ENCODE measurements around the gene TH.

The TH gene

DNA sequence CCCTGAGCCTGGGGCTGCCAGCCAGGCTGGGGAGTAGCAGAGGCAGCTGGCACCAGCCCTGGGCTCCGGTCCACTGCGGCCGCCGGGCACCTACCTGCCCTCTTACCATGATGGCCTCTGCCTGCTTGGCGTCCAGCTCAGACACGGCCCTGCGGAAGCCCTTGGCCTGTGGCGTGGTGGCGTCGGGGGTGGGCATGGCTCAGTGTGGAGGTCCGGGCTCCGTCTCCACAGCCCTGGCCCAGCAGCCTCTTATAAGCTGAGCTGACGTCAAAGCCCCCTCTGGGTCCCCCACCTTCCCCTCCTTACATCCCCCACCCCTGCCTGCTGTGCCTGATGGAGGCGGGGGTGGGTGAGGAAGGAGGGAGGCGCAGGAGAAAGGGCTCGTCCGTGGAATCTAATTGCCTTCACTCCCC is at the start of gene TH:
TH (minus strand) TSS at position 225 of the 413 bp plus-strand sequence; CDS start at position 196, 29 bp downstream.
- no peak within 1 kb of the TSS for H3K4me3 ChIP-seq (ENCODE audit: low read depth, low read length)

DNA sequence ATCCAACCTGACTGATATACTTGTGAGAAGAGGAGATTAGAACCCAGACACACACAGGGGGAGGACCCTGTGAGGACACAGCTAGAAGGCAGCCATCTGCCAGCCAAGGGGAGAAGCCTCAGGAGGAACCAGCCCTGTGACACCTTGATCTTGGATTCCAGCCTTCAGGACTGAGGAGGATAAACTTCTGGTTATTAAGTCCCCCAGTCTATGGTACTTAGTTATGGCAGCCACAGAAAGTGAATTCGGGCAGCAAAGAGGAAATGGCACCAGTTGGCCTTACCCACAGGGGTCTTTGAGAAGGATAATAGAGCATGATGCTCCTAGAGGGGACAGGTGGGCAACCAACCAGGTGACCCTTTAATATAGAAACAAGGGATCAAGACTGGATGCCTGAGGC is 49.4 kb upstream of the TH start:
- H3K4me3 ChIP-seq (ENCODE audit: low read depth, low read length) = no peak overlapping the region
- DNase-seq (ENCODE audit: low read depth) = no peak

More for the DNA sequence above, at the start of gene TH:
- DNase-seq (ENCODE audit: low read depth) = no peak

DNA sequence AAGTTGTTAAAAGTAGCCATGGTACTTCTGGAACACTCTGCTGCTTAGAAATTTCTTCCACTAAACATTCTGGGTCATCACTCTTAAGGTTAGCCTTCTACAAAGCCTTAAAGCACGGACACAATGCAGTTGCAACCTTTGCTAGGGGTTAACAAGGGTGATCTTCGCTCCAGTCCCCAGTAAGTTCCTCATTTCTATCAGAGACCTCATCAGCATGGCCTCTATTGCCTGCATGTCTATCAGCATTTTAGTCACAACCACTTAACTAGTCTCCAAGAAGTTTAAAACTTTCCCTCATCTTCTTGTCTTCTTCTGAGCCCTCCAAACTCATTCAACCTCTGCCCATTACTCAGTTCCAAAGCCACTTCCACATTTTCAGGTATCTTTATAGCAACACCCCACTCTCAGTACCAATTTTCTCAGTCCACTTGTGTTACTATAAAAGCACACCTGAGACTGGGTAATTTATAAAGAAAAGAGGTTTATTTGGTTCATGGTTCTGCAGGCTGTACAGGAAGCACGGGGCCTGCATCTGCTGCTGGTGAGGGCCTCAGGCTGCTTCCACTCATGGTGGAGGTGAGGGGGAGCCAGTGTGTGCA is 48.7 kb upstream of the TH start:
- DNase-seq (ENCODE audit: low read depth) = no peak
- H3K4me3 ChIP-seq (ENCODE audit: low read depth, low read length) = no peak overlapping the region

DNA sequence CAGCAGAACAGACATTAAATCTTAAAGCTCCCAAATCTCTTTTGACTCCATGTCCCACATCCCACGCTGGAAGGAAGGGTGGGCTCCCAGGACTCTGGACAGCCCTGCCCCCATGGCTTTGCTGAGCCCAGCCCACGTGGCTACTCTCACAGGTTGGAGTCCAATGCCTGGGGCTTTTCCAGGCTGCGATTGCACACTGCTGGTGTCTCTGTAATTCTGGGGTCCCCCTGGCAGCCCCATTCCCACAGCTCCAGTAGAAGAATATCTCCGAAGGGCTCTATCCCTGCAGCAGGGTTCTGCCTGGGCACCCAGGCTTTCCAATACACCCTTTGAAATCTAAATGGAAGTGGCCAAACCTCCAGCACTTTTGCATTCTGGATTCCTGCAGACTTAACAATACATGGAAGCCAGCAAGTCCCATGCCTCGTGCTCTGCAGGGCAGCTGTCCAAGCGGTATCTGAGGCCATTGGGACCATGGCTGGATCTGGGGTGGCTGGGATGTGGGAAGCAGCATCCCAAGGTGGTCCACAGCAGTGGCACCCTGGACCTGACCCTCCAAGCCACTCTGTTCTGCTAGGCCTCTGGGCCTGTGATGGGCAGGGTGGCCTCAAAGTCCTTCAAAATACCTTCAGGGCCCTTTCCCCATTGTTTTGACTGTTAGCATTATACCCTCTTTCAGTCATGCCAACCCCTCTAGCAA is 47.9 kb upstream of the TH start:
- no peak for DNase-seq (ENCODE audit: low read depth)
- no peak overlapping the region for H3K4me3 ChIP-seq (ENCODE audit: low read depth, low read length)

DNA sequence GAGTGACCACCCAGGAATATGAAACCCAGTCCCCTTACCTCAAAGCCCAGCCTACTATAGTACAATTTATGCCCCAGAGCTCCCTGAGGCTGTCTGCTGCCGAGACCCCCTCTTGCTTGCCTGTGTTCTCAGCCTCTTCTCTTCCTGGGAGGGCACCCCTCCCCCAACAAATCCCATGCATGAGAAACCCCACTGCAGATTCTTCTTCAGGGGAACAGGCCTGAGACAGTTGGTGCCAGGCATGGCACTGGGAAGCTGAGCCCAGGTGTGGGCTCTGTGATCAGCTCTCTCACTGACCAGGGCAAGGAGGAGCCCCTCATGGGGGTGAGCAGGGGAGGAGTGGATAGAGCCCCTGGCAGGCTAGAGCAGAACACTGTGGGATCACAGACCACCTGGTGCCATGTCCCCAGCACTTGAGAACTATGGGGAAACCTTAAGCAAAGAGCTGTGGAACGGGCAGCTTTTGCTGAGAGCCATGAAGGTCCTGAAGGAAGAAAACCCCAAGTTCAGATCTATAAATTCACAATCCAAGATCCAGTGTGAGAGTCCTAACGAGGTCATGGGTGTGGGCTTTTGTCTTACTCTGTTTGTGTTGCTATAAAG is 46.5 kb upstream of the TH start:
- no peak overlapping the region for H3K4me3 ChIP-seq (ENCODE audit: low read depth, low read length)
- no peak for DNase-seq (ENCODE audit: low read depth)

DNA sequence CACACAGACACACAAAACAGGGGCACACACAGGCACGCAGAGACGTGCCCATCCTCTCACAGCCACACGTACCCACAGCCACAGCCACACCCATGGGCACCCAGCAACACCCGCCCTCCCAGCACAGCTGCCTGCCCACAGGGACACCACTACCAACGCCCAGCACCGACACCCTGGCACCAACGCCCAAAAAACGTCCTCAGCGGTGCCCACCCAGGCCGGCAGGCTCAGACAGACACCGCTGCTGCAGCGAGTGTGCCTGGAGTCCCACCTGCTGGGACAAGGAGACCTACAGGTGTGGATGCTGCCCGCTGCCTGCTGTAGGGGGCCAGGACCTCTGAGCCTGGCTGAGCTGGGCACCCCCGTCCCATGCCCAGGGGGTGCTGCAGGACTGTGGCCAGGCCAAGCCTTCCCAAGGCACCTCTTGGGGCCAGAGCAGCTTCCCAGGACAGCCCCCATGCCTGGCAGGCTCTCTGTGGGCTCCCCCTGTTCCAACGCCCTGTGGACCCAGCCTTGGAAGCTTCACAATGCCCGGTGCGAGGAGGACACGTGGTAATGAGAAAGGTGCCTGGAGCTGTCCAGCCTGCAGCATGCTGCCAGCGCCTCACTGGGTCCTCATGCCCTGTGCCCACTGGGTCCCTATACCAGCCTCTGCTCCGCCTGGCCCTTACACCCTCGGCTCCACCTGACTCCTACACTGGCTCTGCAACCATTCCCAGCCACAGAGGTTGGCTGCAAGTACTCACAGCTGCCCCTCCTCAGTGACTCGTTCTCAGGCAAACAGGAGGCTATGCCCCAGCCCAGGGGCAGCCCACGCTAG is 45.8 kb upstream of the TH start:
- no peak overlapping the region for H3K4me3 ChIP-seq (ENCODE audit: low read depth, low read length)
- DNase-seq (ENCODE audit: low read depth) = no peak

DNA sequence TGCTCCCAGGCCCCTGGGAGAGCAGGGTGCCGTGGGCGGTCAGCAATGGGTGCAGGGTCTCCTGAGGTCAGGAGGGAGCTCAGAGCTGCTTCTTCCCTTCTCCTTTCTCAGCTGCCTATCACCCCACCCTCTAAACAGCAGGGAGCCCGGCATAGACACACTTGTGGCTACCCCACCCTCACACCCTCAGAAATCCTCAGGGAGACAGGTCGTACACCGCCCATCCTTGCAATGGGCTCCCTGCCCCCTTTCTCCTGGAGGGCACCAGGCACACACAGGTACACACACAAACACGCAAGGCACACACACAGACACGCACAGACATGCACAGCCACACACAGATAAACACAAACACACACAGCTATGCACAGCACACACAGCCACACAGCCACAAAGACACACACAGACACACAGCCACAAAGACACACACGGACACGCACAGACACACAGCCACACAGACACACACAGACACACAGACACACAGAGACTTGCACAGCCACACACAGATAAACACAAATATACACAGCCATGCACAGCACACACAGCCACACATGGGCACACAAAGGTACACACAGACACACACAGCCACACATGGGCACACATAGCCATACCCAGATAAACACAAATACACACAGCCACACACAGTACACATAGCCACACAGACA is 44.9 kb upstream of the TH start:
- no peak for DNase-seq (ENCODE audit: low read depth)
- H3K4me3 ChIP-seq (ENCODE audit: low read depth, low read length) = no peak overlapping the region

DNA sequence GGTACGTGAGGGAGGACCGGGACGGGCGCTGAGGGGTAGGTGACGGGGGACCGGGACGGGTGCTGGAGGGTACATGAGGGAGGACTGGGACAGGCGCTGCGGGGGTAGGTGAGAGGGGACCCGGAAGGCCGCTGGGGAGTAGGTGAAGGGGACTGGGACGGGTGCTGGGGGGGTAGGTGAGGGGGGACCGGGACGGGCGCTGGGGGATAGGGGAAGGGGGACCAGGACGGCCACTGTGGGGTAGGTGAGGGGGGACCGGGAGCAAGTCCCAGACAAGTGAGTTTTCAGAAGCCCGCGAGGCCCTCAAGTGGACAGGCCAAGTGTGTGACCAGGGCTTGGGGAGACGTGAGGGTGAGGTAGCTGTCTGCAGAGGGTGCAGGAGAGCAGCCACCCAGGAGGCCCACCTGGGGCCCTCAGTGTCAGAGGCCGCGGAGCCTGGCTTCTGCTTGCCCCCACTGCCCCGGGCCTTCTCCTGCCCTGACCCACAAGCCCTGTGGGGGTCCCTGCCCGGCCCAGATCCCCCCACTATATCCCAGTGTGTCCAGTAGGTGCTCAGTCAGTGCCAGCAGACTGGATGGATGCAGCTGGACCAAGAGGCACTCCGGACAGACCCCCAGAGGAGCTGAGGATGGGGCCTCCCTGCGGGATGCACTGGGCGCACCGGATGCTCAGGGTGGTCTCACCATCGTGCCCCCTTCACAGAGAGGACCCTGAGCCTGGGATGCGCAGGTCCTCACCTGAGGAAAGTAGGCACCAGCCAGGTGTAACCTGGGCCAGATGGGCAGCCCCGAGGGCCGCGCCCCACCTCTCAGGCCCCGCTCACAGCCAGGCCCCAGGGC is 44.2 kb upstream of the TH start:
- DNase-seq (ENCODE audit: low read depth) = no peak
- H3K4me3 ChIP-seq (ENCODE audit: low read depth, low read length) = no peak overlapping the region

DNA sequence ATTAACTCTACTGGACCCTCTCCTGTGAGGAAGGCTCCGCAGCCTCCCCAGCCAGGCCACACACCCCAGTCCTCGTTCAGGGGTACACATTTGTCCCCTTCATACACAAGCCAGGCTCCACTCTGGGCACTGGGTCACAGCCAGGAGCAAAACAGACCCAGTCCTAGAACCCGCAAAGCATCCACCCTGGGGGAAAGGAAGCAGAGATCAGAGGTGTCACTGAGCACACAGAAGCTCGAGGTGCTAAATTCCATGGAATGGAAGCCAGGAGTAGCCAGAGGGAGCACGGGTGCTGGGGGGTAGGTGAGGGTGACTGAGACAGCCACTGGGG is 43.6 kb upstream of the TH start:
- H3K4me3 ChIP-seq (ENCODE audit: low read depth, low read length) = no peak overlapping the region
- no peak for DNase-seq (ENCODE audit: low read depth)

DNA sequence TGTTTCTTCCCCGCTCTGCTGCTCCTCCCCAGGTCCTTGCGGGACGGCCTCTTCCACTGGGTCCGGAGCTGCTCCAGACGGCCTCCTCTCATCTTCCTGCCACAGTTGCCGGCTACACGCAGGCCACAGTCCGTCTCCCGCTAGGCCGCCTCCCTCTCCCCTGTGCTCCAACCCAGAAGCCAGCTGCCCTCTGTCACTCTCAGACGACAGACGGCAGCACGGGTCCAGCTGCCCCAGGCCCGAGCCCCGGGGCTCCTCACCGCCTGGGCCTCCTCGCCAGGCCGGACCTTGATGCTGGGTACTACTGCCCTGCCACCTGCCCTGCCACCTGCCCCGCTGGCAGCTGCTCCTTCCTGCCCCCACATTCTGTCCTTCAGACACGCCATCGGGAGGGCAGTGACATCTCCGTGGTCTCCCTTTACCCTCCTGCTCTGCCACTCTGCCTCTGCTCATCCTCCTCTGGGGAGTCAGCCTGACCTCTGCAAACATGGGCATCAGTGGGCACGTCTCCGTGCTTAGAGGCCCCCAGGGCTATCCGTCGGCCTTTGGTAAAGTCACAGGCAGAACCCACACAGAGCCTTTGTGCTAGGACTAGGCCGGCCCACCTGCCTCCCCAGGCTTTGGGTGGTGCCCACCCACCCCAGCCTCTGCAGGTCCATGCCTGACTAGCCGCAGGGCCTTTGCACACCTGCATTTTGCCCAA is 43.1 kb upstream of the TH start:
- H3K4me3 ChIP-seq (ENCODE audit: low read depth, low read length) = no peak overlapping the region
- no peak for DNase-seq (ENCODE audit: low read depth)

DNA sequence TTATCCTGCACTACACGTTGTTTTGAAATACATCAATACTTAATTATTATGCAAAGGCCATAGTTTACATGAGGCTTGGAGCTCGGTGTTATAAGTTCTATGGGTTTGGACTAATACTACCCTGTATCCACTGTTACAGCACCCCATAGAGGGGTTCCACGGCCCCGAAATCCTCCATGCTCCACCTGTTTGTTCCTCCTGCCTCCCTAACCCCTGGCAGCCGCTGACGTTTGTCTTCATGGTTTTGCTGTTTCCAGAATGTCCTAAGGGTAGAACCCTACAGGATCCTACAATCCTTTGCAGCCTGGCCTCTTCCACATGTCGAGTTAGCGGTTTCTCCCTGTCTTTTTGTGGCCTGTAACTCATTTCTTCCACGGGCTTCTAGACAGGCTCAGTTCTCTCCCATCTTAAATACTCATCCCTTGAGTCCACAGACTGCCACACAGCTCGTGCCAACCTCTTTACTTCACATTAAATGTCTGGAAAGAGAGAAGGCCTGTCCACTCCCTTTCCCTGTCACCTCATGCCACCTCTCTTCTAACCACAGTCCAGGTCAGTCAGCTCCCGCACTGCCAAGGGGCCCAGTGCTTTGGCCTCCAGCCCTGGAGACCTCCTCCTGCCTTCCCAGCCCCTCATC is 42.4 kb upstream of the TH start:
- no peak for DNase-seq (ENCODE audit: low read depth)
- no peak overlapping the region for H3K4me3 ChIP-seq (ENCODE audit: low read depth, low read length)

DNA sequence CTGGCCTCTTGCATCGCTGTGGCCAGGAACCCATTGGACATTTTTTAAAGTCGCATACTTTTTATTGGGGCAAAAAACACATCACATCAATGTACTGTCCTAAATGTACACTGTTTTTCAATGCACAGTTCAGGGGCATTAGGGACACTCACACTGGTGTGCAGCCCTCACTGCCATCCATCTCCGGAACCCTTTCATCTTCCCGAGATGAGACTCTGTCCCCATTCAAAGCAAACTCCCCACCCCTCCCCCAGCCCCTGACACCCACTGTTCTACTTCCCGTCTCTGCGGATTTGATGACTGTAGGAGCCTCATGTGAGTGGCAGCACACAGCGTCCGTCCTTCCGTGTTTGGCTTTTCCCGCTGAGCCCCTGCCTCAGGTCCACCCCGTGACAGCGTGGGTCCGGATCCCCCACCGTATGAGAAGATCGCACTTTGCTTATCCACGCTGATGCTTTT is 41.8 kb upstream of the TH start:
- no peak overlapping the region for H3K4me3 ChIP-seq (ENCODE audit: low read depth, low read length)
- DNase-seq (ENCODE audit: low read depth) = no peak

DNA sequence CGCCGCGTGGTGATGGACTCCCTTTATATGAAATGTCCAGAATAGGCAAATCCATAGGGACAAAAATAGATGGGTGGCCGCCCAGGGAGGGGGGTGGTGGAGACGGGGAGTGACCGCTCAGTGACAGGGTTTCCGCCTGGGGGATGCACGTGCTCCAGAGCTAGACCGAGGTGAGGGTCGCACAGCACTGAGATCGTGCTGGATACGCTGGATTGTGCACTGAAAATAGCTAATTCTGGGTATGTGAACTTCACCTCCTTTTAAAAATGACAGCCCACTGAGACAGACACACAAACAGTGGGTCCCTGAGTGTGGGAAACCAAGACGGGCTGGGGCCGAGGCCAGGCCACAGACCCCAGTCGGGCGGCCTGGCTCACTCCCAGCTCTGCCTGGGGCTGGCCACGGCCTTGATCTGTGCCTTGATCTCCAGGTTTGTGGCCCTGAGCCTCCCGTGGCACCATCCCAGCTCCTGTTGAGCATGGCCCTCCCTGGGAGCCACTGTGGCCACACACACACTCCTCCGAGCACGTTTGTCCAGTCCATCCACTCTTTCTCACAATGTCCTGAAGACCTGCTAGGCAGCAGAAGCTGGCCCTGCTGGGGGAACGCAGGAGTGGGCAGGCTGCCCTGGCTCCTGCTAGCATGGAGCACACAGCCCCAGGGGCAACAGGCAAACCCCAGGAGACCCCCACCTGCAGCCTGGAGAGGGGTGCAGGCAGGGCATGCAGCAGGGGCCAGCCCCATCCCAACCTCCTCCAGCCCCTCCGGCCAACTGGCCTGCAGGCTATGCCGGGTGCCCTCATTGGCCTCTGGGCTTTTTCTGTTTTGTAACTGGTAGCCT is 41.0 kb upstream of the TH start:
- no peak for DNase-seq (ENCODE audit: low read depth)
- no peak overlapping the region for H3K4me3 ChIP-seq (ENCODE audit: low read depth, low read length)

DNA sequence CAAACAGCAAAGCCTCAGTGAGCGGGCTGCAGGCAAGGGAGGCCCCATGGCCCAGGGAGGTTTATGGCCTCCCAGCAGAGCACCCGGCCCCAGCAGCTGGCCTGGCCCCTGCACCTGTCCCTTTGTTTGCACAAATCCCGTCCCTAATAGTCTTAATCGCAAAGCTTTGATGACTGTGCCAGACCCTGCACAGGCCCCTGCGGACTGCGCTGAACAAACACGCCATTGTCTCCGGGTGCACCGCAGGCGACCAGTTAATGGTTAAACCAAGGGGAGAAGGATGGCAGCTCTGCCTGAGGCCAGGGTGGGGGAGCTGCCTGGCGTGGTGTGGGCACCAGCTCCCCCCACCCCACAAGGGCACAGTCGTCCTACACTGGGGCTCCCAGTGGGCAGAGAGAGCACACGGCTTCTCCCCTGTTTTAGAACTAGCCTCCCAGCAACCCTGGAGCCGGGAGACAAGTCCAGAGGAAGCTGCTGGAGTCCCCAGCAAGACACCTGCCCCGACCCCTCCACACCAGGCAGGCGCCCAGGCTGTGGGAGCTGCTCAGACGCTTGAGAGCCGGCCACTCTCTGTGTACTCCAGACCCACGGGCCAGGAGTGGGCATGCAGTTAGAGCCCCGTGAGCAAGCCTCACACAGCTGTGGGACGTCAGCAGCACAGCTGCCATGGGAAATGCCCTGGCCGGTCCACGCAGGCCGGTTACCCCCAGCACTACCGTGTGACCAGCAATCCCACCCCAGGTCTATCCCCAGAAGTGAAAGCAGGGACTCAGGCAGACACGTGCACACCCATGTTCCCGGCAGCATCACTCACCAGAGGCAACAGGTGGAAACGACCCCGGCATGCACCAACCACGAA is 39.7 kb upstream of the TH start:
- no peak overlapping the region for H3K4me3 ChIP-seq (ENCODE audit: low read depth, low read length)
- no peak for DNase-seq (ENCODE audit: low read depth)

DNA sequence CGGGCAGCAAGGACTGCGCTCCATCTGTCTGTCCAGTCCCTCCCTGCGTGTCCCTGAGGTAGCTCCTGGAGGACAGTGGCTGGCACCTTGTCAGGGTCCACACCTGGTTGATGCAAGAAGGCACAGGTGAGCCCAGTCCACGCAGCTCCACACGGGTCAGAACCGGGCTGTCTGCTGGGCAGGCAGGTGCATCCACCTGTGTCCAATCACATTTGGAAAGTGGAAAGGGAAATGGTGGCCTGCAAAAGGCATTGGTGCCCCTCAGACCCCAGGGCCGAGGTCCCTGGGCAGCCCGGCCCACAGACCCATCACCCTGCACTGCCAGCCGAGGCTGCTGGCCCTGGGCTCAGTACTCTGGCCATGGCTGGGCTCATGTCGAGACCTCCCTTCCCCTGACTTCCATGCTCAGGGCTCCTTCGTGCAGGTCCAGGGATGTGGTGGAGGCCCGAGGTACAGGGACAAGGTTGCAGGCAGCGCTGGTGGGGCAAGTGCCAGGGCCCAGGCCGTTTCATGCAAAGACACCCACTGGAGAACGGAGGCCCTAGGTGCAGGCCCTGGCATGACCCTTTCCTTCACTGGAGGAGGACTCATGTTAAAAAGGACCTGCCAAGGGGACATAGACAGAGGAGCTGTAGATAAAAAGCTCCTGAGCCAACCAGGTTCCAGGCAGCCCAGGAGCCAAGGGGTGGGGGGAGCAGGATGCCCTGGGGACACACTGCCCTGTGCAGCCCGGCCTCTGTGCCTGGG is 38.9 kb upstream of the TH start:
- H3K4me3 ChIP-seq (ENCODE audit: low read depth, low read length) = no peak overlapping the region
- DNase-seq (ENCODE audit: low read depth) = no peak
